GM19099 (cell line): Measurements from ENCODE around the gene SGPL1.

Experiments
- POLR2A ChIP-seq: IDR thresholded peaks from 3 replicates; pipeline ENCODE4 v1.6.1; 2011; ENCODE audit warnings: low read depth; ENCODE audit not compliant: insufficient read length; ENCODE audit errors: extremely low read depth

Gene SGPL1

DNA sequence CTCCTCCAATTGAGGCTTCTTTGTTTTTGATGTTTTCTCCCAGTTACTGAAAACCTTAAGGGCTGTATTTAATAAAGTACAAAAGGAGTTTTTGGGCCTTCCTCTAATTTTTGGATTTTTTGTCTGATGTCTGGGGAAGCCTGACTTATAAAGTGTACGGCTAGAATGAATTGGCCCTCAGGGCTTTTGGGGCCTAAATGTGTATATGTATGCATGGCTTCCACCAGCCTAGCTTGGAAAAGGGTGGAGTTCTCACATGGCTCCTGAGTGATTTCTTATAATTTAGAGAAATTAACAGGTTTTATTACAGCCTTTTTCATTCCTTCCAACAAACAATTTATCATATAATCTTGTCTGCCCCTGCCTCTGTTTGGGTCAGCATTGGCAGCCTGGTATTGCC is 20.1 kb upstream of the SGPL1 start:
- TF ChIP-seq POLR2A, result no peak

DNA sequence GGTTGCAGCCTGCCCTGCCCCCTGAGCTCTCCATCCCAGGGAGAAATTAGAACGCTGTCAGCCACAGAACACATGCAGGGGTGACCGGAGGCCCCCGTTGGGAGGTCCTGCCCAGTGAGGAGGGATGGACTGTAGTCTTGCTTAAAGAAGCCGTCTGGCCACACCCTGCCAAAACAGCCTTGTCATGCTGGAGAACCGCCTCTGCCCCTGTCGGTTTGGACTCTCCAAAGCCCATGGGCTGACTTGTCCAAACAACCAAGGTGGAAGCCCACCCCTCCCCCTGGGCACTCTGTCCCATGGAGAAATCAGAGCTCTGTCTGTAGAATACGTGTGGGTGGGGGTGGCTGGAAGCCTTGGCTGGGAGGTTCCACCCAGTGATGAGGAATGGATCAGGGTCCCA is 17.9 kb upstream of the SGPL1 start:
- TF ChIP-seq POLR2A, result no peak

DNA sequence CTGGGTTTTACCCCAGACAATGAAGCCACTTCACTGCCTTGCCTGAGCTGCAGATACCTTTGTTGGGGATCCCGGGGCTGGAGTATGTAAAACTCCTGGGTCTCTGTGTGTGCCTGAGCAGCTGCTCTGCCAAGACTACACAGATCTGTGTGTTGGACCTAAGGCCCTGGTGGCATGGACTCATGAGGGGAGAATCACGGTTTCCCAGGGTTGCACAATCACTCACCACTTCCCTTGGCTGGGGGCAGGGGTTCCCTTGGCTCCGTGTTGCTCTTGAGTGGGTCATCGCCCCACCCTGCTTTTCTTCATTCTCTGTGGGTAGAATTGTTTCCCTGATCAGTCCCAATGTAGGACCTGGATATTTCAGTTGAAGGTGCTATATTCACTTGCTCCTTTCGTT is 16.6 kb upstream of the SGPL1 start:
- no peak for TF ChIP-seq POLR2A

DNA sequence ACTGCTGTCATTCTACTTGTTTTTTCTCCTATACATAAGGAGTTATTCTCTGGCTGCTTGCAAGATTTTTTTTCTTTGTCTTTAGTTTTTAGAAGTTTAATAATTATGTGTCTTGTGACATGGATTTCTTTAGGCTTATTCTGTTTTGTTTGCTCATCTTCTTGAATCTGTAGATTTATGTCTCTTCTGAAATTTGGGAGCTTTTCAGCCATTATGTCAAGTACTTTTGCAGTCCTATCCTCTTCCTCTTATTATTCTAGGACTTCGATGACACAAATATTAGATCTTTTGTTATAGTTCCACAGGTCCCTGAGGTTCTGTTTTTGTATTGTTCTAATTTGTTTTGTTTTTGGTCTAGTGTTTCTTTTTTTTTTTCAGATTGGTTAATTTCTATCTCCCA is 13.9 kb upstream of the SGPL1 start:
- TF ChIP-seq POLR2A, result no peak

DNA sequence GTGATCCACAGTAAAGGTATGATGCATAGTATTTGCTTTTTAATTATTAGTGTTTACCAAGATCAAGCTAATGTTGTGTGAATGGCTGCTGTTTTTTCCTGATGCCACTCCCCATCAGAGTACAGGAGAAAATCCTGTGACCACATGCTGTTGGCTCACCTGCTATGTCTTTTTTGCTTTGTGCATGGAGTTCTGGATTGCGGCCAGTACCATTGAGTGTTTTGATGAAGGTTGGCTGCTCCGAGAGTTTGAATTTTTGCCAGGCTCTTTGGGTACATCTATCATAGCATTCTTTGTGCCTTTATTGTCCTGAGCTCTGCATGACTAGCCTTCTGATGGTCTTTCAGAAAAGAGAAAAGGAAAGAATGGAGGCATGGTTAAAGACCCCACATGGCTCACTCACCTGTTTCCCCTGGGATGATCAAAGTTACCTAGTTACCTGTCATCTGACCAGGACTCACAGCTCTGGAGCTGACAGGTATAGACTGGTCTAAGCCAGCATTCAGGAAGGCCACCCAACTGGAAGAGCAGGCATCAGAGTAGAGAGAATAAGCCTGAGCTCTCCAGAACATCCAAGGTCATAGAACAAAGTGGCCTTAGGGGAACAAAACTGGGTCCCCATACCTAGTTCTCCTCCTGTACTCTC is 11.8 kb upstream of the SGPL1 start:
- no peak for TF ChIP-seq POLR2A

DNA sequence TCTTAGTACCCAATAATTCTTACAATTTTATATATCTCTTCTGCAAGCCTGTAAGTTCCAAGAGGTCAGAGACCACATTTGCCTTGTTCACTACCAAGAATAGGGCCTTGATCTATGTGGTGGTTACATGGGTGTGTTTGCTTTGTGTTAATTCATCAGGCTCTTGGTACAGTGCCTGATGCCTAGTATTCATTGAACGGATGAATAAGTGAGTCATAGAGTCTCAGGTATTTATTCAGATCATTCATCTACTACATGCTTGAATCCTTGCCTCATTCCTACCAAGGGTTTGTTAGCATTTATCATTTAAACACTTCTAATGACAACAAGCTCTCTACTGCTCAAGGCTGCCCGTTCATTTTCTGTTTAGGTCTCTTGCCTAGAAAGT is 11.3 kb upstream of the SGPL1 start:
- no peak for TF ChIP-seq POLR2A

DNA sequence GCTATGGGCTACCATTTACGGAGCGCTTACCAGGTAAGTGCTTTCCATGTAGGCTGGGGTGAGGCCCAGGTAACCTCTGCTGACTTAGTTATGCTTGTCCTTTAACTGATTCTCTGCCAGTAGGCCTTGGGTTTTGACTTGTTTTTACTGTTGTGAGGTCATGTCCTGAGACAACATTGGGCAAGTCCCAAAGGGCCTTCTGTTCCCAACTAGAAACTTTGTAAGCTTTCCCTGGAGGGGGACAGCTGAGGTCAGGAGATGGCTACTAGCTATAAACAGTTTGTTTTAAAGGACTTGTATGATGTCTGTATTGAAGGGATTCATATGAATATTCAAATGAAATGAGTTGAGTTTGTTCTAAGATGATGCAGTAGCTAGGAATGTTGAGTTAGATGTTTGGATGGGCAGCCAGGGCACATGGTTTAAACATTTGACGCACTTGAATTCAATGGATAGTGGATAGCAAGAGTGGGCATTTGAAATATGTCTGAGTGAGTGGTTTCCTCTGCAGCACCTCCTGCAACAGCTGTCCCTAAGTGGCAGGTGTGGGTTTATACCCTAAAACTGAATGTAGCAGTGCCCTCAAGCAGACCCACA is 10.0 kb upstream of the SGPL1 start:
- no peak for TF ChIP-seq POLR2A

DNA sequence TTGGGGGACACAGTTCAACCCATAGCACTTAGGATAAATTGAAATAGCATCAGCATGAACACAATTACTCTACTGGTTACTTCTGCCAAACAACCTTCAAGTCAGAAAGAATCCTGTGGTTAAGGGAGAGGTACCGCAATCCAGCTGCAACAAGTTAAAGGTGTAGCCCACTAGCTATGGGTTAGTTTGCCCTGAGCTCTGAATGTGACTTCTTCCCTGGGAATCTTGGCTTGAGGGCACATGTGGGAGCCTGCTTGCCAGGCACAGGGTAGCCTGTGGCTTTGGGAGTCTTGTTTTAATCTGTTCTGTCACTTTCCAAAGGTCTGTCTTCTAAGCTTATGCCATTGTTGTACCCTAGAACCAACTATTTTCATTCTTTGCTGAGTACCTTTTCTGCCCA is 8.9 kb upstream of the SGPL1 start:
- no peak for TF ChIP-seq POLR2A

DNA sequence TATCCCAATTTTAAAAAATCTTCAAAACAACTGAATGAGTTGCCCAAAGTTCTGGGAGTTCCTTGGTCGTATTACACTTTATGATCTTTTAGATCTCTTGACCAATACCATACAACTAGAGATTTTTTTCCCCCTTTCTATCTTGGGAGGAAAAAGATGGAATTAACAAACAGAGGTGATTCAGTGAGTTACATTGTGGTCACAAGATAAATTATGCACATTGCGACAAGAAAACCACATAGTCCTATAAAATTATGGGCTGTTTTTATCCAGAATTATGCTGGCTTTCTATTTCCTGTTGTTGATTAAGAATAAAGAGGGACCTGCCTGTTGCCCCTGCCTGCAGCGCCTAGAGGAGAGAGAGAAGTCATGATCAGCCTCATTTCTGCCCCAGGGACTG is 8.2 kb upstream of the SGPL1 start:
- no peak for TF ChIP-seq POLR2A

DNA sequence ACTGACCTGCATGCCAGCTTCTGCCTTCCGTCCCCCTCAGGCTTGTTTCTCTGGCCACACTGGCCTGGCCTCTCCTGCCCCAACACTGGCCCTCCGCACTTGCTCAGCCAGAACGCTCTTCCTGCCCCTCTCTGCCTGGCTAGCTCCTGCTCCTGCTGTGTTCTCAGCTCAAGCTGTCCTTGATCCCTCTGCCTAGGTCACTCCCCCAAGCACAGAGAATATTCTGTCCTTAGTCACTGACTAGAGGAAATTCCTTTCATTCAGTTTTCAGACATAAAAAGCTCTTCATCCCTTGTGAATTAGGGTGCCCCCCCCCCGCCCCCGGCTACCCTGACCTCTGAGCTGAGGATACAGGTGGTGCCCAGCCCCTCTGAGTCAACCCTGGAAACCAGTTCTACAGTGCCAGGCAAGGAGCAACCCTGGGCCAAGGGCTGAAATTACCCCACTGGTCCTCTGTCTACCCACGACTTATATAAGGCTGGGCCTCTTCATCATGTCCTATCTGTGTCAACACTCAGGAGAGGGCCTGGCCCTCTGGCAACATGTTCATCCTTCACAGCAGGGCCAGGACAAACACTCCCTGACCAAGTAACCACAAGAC is 6.6 kb upstream of the SGPL1 start:
- TF ChIP-seq POLR2A, result no peak

DNA sequence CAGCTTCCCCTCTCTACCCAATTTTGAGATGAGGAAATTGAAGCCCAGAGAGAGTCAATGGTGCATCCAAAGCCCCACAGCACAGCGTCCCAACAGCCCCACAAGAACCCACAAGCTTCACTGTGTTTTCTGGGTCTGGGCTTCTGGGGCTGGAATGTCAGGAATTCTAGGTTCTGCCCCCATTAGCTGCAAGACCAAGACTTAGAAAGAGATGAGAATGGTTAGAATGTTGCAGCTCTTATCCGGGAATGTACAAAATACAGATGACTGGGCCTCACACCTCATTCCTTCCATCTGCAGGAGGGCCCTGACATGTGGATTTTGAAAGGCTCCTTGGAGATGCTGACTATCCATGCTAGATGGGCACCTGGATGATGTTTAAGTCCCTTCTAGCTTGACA is 6.0 kb upstream of the SGPL1 start:
- TF ChIP-seq POLR2A, result no peak

DNA sequence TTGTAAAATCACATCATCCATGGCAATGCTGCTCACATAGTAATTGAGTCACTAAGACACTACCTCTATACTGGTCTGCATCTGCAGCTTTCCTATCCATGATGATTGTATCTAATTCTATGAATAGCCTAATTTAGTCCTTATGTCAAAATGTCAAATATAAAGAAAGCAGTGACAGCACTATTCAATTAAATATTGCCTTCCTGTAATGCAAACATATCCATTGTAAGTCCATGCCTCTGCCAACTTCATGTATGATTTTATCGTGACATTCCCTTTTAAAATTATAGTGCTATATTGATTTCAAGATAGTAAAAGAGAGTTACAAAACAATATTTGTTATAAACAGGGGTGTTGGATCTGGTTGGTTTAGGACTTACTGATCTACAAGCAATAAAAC is 4.8 kb upstream of the SGPL1 start:
- no peak for TF ChIP-seq POLR2A

DNA sequence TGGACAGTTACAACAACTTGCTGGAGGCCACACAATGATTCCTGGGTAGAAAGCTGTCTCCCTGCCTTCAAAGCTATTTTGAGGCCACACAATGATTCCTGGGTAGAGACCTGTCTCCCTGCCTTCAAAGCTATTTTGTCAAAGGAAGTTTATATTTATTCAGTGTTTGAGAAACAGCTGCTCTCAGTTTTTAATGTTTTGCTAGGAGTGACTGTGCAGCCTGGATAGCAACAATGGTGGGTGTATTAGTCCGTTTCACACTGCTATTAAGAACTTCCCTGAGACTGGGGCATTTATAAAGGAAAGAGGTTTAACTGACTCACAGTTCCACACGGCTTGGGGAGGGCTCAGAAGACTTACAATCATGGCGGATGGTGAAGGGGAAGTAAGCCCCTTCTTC is 3.9 kb upstream of the SGPL1 start:
- TF ChIP-seq POLR2A, result no peak

DNA sequence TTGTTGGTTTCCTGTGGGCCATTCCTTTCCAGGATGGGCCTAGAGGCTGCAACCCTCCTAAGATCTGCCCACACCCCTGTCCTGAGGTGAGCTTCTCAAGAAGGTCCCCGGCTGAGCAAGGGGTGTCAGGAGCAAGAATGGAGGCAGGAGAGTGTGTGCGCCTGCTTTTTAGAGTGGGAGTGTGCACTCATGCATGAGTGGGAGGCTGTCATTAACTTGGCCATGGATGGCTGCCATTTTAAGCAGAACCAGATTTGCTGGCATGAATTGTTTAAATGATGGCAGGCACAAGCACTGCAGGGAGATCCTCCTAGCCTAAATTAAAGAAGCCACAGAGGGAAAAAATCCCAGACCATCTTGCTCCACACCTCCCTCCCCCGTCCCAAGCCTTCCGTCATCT is 2.9 kb upstream of the SGPL1 start:
- no peak for TF ChIP-seq POLR2A

DNA sequence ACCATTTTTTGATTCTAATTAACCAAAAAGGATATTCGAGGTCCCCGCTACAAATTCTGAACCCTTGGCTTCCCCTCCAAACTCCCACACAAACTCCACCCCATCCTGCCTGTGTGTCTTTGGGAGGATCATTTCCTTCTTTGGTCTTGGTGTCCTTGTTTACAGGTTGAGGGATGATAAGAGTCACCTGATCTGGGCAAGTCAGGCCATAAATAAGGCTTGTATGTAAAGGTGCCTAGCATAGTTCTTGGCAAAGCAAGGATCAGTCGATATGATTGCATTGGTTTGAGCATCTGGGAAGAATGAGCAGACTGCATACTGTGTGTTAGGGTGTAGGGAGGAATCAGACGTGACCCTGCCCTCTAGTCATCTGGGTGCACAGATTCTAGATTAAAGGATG is 1.6 kb upstream of the SGPL1 start:
- no peak for TF ChIP-seq POLR2A

DNA sequence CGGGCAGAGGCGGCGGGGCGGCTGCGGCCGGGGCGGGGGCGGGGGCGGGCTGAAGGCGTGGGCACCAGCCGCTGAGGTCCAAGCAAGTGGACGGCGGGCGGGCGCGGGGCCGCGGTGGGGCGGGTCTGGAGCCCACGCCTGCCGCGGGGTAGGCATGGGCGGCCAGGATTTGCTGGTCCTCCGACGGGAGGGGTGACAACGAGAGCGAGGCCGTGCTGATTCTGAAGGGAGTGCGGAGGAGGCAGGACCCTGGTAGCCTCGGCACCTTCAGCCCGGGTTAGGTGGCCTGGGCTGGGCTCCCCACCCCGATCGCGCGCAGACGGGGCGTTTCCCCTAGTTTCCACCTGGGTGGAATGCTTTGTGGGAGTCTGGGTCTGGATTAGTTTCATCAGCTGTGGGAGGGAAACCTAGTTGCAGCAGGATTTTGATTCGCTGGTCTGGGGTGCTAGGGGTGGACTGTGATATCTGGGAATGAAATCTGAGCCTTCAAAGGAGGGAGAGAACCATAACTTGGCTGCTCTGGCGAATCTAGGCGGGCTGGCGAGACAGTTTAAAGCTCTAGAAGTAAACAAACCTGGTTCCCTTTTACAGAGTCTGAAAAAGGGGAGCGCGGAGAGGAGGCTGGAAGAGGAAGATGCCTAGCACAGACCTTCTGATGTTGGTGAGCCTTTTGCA is 609 bp downstream of the SGPL1 start:
- no peak for TF ChIP-seq POLR2A
